HG03280 (cell line): ENCODE measurements around the gene GRIN3B.

Experiments used
- ATAC-seq: cut with Tn5 transposase; IDR thresholded peaks from one replicate; pipeline ENCODE4 v1.9.1; 2021; ENCODE audit warnings: mild to moderate bottlenecking, moderate library complexity; ENCODE audit not compliant: unreplicated experiment

Gene GRIN3B

DNA sequence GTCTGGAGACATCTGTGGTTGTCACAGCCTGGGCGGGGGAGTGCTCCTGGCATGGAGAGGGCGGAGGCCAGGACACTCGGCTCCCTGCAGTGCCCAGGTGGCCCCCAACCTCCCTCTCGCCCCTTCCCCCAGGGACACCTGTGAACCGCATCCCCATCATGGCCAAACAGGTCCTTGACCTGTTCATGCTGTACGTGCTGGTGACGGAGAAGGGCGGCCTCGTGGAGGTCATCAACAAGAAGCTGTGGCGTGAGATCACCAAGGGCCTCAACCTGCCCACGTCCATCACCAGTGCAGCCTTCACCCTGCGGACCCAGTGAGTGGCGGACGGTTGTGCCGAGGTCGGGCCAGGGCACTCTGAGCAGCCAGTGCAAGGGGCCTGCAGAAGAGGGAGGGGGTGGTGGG is 36.1 kb upstream of the GRIN3B start:
- ATAC-seq, result no peak

DNA sequence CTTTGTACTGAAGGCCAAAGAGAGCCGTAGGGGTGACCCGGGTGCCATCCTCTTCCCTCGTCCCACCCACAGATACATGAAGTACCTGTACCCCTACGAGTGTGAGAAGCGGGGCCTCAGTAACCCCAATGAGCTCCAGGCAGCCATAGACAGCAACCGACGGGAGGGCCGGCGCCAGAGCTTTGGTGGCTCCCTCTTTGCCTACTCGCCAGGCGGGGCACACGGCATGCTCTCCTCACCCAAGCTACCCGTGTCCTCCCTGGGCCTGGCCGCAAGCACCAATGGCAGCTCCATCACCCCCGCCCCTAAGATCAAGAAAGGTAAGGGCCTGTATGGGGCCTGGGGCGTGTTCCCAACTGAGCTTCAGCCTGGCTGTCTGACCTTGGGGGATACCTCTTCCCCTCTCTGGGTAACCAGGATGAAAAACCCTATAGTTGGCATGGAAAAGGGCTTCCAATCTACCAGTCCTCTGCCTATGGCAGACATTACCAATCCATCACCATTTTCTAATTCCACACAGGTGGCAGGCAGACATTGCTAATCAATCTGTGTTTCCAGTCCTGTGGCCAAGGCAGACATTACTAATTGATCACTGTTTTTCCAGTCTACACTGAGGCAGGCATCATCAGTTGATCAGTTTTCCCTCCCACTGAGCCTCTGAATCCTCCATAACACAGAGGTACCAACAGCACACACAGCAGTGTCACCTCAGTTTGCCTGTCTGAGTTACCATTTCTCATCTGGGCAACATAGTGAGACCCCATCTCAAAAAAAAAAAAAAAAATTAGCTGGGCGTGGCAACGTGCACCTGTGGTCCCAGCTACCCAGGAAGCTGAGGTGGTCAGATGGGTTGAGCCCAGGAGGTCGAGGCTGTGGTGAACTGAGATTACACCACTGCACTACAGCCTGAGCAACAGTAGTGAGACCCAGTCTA is 35.2 kb upstream of the GRIN3B start:
- no peak for ATAC-seq

DNA sequence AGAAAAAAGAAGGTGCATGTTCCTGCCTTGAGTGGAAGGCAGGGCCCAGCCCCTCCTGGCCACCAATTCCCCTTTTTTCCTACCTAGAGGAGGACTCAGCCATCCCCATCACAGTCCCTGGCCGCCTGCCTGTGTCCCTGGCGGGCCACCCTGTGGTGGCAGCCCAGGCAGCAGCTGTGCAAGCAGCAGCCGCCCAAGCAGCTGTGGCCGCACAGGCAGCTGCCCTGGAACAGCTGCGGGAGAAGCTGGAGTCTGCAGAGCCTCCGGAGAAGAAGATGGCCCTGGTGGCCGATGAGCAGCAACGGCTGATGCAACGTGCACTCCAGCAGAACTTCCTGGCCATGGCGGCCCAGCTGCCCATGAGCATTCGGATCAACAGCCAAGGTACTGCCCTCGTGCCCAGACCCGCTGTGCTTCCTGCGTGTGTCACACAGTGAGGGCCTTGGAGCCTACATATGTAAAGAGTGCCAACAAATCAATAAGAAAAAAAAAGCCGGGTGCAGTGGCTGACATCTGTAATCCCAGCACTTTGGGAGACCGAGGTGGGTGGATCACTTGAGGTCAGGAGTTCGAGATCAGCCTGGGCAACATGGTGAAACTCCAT is 33.6 kb upstream of the GRIN3B start:
- ATAC-seq, result no peak

GRCh38 chr19:970695-971094 is 29.5 kb upstream of the GRIN3B start:
- no peak for ATAC-seq

- ATAC-seq, result no peak
Measured at GRCh38 chr19:971795-972194, 28.4 kb upstream of the GRIN3B start.

- ATAC-seq, result no peak
Measured at GRCh38 chr19:972281-972680, 27.9 kb upstream of the GRIN3B start.

- ATAC-seq, result no peak
Measured at GRCh38 chr19:973726-974563, 26.3 kb upstream of the GRIN3B start.

DNA sequence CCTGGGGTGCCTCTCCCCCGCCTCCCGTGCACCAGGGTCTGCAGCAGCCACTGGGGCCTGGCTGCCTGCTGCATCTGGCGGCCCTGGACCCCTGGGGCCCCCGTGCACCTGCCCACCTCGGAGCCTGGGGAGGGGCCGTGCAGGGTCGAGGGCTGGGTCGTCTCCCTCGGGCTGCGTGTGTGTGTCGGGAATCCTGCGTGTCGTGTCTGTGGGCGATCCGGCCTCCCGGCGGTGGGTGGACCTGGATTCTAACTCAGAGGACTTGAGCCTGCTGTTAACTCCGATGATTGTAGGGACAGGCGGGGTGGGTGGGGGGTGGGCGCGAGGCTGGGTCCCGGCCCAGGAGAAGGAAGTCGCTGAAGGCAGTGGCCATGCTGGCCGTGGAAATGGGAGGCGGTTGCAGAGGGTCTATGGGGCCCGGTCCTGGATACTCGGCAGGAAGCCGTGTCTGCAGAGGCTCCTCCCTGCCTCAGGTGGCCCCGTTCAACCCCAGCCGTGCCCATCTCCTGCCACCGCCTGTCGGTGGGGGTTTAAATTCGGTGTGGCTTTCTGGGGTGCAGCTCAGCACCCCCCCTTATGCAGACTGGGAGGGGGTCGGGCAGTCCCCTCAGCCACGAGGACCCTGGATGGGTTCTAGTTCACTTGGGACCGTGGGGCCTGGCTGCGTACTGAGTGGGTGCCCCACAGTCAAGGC is 25.5 kb upstream of the GRIN3B start:
- no peak for ATAC-seq

- ATAC-seq, result no peak
Measured at GRCh38 chr19:976476-976875, 23.7 kb upstream of the GRIN3B start.

- no peak for ATAC-seq
Measured at GRCh38 chr19:977058-977464, 23.2 kb upstream of the GRIN3B start.

DNA sequence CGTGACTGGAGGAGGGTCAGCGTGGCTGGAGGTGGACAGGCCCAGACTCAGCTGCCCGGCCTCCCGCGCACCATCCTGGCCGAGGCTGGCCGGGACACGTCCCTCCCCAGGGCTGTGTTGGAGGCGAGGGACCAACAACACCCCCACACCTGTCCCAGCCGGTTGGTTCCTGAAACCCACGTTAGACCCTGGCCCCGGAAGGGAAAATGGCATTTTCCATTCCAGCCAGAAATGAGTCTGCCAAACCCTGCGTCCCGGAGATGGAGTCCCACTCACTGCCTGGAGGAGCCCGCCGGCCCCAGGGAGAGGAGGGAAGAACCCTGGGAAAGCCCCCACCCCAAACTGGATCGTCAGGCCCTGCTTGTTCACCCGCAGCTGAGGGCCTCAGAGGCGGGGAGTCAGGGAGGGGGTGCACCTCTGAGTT is 20.9 kb upstream of the GRIN3B start:
- ATAC-seq, result no peak

GRCh38 chr19:980133-980998 is 19.9 kb upstream of the GRIN3B start:
- ATAC-seq, result no peak

DNA sequence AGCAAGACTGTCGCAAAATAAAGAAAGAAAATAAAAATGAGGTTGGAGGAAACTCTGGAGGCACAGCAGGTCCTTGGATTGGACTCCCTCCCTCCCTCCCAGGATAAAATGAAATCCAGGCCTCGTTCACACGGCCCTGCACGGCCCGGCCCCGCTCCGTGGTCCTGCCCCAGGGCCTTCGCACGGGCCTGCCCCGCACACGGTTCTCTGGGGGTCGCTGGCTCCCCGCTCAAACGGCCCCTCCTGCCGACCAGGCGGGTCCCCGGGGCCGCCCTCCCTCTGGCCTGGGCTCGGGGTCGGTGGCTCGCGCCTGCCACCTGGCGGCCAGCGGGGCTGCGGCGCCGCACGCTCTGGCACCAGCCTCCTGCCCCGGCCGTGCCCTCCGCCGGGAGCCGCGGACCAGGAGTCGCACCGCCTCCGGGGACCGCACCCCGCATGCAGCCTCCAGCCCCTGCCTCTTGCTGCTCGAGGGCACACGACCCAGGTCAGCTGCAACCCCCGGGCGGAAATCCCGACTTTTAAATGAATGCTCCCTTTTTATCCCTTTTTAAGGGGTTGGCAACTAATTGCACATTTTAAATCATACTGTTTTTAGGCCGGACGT is 17.6 kb upstream of the GRIN3B start:
- ATAC-seq, result peak; percentile 63

- ATAC-seq, result peak; percentile 80
Measured at GRCh38 chr19:984165-984967, 15.9 kb upstream of the GRIN3B start, which contains the start of gene WDR18. WDR18 (plus strand) TSS chr19:984345; CDS start chr19:984354, 9 bp downstream.

- ATAC-seq, result no peak
Measured at GRCh38 chr19:986083-986482, 14.1 kb upstream of the GRIN3B start.

DNA sequence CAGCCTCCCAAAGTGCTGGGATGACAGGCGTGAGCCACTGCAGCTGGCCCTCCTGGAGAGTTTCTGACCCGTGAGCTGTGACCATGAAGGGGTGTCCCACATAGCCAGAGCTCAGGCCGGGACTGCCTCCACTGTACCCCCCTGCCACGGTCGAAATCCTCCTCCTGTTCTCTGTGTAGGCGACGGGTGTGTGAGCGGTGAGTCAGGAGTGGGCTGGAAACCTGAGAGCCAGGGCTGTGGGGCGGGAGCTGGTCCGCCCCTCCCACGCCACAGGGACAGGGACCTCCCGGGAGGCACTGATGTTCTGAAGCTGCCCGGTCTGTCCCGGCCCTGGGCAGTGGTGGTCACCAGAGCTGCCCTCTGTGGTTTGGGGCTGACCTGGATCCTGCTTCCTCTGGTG is 12.1 kb upstream of the GRIN3B start:
- no peak for ATAC-seq

DNA sequence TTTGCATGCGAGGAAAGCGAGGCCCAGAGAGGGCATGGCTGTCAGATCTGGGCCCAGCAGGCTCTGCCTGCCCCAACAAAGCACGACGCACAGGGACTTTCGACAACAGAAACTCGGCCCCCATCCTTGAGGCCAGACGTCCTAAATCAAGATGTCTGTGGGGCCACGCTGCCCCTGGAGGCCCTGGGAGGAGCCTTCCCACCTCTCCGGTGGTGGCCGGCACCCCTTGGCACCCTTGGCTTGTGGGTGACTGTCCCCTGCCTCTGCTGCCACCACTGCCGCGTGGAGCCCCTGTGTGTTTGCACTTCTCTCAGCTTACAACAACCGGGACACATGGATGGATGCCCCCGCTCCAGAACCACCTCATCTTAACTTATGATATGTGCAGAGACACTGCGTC is 11.7 kb upstream of the GRIN3B start:
- no peak for ATAC-seq

GRCh38 chr19:989381-990081 is 10.7 kb upstream of the GRIN3B start:
- no peak for ATAC-seq
